GM18870 (cell line): ENCODE results near the gene SFXN3.

ENCODE experiments used
- ATAC-seq: cut with Tn5 transposase; IDR thresholded peaks from one replicate; pipeline ENCODE4 v1.9.1; 2021; ENCODE audit warnings: moderate library complexity; ENCODE audit not compliant: unreplicated experiment

Gene SFXN3, protein sequence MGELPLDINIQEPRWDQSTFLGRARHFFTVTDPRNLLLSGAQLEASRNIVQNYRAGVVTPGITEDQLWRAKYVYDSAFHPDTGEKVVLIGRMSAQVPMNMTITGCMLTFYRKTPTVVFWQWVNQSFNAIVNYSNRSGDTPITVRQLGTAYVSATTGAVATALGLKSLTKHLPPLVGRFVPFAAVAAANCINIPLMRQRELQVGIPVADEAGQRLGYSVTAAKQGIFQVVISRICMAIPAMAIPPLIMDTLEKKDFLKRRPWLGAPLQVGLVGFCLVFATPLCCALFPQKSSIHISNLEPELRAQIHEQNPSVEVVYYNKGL

DNA sequence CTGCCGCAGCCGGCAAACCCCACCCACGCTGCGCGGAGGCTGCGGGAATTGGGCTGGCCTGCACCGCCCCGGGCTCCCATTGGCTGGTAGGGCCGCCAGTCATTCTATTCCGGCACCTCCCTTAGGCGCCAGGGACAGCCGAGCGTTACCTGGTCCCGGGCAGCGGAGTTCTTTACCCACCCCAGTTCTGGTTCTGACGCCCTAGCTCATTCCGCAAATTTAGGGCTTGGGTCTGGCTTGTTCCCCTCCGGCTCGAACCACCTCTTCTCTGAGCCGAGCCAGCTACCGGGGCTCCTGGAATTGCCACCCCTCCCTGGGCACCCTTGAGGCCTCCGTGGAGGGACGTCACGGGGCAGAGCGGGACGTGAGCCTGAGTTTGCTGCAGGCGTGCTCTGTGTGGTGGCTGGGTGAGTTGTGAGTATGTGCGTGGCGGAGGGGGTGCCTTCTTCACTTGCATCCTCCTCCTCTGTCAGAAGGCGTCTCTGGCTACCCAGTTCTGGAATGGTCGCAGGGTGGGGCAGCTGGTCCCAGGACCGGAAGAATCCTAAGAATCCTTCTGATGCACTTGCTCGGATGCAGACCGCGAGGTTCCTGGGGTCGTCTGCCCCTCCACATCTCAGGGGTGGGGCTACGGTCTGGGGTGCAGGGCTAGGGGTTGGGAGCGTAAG, at the start of gene SFXN3, which contains the start of gene PDZD7:
Gene SFXN3, plus strand, starts transcription at position 107 of the 668 bp plus-strand sequence. CDS start 3,461 bp downstream, outside the sequence.
Gene PDZD7, minus strand, starts transcription at position 2 of the 668 bp plus-strand sequence. CDS start 910 bp downstream, outside the sequence.
- peak; percentile 64 for ATAC-seq

DNA sequence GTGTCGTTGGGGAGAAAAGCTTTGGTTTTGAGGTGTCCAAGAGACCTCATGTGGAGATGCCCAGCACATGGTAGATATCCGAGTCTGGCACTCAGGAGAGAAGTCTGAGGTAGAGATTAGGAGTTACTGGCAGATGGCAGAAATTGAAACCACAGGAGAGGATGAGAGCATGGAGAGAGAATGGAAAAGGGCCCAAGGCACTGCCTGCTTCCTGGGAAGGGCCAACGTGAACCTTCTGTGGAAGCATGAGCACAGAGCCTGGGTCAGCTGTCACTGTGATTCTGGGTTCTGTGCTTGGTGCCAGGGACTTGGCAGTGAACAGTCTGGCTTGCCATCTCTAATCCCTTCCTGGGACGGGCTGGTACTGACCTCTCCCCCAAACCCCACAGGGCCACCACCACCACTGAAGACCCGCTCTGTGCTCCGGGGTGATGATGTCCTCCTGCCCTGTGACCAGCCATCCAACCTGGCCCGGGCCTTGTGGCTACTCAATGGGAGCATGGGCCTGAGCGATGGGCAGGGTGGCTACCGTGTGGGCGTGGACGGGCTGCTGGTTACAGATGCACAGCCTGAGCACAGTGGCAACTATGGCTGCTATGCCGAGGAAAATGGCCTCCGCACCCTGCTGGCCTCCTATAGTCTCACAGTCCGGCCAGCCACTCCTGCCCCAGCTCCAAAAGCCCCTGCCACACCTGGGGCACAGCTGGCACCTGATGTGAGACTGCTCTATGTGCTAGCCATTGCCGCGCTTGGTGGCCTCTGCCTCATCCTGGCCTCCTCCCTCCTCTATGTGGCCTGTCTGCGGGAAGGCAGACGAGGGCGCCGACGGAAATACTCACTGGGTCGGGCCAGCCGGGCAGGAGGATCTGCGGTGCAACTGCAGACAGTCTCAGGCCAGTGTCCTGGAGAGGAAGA, 47.9 kb upstream of the SFXN3 start:
- ATAC-seq = no peak

DNA sequence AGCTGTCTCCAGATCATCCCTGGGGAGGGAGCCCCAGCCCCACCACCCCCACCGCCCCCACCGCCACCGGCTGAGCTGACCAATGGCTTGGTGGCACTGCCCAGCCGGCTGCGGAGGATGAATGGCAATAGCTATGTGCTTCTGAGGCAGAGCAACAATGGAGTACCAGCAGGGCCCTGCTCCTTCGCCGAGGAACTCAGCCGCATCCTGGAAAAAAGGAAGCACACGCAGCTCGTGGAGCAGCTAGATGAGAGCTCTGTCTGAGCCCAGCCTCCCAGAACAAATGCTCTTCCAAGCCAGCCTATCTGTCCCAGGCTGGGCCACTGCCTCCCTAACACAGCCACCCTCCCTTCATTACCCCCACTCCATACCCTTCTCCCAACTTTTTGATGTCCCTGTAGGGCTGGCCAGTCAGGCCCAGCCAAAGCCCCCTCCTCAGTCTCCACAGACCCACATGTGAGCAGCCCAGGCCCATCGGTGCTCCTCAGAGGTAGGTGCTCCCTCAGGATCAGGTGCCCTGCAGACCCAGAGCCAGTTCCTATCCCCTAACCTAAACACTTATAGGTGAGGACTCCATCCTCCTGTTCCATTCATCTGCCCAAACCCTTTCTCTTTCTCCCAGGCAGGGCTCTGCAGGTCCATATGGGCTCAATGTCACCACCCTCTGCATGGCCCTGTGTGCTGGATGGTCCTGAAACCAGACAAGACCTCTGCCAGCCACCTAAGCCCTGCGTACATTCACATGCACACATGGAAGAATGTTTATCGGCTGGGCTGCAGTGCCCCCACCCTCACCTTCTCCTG, 47.0 kb upstream of the SFXN3 start:
- ATAC-seq = no peak

DNA sequence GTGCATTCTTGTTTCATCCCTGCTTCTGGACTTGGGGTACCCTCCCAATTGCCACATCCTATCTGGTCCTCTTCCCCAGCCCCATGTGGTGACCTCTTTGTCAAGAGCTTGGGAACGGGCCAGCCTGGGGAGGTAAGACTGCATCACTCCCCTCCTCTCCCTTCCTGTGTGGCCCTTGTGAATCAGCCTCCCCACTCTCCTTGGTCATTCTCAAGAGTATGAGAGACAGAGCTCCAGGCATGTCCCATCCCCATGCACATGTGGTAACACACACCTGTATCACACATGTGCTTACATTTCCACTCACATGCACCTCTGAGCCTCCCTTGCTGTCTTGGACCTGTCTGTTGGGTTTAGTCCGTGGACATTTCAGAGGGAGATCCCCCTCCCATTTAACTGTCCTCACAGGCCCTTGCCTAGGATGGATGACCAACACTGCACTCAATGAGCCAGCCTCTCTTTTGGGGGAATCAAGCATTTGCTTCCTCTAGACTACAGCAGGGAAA, 46.3 kb upstream of the SFXN3 start:
- ATAC-seq = no peak

DNA sequence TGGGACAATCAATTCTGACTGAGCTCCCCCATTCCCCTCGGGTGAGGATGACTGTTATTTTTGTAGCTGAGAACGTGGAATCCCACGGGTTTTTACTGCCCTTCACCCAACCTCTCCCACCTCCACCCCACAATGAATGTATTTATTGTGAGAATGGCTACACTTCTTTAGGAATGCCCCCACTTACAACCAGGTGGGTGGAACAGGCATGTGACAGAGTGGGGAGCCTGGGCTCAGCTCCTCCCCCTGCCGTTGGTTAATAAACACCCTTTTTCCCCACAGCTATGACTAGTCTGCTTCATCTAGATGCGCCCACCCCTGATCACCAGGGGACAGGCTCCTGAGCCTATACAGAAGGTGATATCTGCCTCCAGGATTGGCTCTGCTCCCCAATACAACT, 45.7 kb upstream of the SFXN3 start:
- ATAC-seq = no peak

DNA sequence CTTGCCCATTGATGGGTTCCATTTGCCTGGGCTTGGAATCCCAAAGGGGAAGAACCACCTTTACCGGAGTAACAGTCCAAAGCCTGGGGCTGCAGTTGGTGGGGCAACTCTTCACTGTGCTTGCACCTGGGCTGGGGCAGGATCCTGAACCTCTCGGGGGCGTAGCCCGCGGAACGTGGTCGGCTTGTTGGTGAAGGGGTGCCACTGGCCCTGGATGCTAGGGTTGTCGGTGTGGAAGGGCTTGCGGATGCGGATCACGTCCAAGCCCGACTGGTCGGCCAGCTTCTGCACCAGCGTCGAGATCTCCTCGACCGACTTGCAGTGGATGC, 44.4 kb upstream of the SFXN3 start:
- ATAC-seq = no peak

DNA sequence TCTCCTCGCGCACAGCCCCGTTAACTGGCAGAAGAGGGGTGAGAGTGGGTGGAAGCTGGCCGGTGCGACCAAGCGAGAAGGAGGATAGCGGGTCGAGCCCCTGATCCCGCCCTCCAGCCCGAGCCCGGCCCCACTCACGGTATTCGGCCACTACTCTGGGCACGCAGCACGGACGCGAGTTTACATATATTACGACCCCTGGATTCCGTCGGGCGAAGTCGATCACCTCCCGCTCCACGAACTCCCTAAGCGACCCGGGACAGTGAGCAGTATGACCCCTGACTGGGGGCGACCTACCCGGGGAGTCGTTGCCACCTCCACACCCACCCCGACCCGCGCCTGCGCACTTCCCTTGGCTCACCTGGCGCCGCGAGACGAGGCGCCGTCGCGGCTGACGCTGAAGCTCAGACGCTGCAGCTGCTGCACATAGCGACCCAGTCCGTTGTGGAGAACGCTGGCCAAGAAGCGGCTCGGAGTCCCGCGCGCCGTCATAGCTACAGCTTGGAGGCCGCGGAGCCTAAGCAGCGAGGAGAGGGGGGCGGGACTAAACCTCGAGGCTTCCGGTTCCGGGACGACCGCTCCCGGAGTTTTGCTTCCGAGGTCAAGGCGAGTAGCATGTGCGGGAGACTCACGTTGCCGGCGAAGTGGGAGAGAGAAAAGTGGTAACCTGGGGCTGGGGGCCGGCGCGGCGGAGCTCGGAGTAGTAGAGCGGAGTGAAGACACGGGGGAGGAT, 43.9 kb upstream of the SFXN3 start, which contains the start of the genes MRPL43 and TWNK:
Gene MRPL43, minus strand, starts transcription at position 546 of the 733 bp plus-strand sequence. Its CDS starts 54 bp downstream, at position 492.
Gene TWNK, plus strand, starts transcription at position 592 of the 733 bp plus-strand sequence. CDS start 668 bp downstream, outside the sequence.
- peak; percentile 60 for ATAC-seq

DNA sequence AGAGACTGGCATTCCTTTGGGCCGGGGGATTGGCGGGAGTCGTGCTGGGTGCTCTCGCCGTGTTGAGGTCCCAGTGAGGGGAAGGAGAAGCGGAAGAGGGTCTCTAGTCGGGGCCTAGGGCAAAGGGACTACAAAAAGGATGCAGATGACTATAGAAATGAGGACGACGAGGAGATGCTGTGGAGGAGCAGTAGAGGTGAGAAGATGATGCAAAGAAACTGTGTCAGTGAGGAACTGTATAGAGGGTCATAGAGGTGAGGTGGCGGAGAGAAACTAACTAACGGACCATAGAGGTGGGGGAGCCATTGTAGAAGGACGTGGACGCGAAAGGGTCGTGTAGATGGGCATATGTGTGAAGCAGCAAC, 43.4 kb upstream of the SFXN3 start:
- no peak for ATAC-seq

DNA sequence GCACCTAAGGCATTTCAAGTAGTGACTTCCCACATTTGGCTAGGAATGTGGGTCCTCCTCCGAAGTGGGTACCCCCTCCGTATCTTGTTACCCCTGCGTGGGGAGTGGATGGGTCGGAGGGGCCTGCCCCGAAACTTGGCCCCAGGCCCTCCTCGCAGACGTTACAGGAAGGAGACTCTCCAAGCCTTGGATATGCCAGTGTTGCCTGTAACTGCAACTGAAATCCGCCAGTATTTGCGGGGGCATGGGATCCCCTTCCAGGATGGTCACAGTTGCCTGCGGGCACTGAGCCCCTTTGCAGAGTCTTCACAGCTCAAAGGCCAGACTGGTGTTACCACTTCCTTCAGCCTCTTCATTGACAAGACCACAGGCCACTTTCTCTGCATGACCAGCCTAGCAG, 42.9 kb upstream of the SFXN3 start:
- ATAC-seq = no peak

DNA sequence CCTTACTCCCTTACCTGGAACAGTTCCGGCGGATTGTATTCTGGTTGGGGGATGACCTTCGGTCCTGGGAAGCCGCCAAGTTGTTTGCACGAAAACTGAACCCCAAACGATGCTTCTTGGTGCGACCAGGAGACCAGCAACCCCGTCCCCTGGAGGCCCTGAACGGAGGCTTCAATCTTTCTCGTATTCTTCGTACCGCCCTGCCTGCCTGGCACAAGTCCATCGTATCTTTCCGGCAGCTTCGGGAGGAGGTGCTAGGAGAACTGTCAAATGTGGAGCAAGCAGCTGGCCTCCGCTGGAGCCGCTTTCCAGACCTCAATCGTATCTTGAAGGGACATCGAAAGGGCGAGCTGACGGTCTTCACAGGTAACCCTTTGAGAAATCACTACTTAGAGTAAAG, 41.9 kb upstream of the SFXN3 start:
- ATAC-seq = no peak

DNA sequence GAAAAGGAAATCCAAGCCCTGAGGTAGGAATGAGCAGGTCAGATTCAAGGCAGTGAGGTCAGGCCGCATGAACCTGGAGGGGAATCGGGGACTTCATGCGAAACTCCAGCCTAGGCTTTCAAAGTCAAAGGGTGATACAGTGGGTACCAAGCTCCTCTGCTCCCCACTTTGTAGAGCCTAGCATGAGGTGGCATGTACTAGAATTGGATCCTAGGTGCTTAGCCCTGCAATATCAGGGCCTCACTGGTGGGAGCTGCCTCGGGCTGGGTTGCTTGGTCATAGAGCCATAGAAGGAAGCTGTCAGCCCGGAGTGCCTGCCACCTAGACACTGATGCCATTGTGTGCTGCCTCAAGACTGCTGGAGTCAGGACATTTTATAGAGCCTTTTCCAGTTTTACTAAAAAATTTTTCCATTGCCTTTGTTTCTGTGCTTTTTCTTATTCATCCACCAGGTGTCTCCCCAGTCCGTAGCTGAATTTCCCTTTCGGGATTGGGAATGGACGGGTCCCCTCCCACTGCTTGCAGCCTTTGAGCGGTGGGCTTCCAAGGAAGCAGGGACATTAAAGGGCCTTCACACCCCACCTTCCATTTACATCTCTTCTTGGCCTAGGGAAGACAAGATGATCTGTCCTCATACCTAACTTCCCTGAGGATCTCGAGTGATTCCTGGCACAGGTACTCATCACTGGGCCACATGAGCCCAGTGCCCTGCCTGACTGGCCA, 36.9 kb upstream of the SFXN3 start:
- ATAC-seq = no peak

DNA sequence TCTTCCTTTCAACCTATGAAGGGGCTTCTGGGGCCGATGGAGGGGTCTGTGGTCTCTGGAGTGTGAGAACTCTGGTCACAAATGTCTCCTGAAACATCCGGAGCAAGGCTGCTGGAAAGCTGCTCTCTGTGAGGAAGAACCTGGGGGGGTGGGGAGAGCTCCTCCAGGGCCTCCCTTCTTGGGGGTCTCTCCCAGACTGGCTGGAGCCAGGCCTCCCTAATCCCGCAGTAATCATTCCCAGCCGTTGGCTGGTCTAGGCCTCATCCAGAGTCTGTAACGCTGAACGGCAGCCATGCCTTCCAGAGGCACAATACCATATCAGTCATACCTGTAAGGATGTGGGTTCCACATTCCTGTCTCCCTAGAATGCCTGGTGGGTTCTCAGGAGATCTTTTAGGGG, 35.9 kb upstream of the SFXN3 start:
- no peak for ATAC-seq

DNA sequence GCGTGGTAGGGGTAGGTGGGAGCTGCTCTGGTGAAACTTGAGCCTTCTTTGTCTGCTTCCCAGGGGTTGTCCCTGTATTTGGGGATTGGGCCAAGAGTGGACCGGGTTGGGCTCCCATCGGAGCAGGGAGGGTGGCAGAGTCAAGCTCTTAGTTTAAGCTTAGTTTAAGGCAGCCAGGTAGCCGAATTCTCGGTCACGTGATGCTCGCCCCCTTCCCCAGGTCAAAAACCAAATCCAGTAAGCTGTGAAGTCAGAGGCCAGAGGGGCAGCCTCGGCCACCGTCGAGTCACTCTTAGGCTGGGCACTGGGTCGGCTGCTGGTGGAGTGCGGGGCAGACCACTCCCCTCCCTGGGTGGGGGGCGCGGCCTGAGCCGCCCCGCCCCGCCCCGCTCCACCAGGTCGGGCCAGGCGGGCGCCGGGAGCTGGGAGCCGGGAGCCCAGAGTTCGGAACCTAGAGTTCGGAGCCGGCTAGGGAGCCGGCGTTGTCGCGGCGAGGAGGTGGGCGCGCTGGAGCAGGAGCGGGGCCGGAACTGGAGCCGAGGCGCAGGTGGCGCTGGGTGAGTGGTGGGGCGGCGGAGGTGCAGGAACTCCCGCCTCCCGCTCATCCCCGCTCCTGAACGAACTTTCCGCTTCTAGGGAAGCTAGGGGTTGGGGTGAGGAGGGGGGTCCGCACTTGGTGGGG, 34.2 kb upstream of the SFXN3 start:
- ATAC-seq = no peak

DNA sequence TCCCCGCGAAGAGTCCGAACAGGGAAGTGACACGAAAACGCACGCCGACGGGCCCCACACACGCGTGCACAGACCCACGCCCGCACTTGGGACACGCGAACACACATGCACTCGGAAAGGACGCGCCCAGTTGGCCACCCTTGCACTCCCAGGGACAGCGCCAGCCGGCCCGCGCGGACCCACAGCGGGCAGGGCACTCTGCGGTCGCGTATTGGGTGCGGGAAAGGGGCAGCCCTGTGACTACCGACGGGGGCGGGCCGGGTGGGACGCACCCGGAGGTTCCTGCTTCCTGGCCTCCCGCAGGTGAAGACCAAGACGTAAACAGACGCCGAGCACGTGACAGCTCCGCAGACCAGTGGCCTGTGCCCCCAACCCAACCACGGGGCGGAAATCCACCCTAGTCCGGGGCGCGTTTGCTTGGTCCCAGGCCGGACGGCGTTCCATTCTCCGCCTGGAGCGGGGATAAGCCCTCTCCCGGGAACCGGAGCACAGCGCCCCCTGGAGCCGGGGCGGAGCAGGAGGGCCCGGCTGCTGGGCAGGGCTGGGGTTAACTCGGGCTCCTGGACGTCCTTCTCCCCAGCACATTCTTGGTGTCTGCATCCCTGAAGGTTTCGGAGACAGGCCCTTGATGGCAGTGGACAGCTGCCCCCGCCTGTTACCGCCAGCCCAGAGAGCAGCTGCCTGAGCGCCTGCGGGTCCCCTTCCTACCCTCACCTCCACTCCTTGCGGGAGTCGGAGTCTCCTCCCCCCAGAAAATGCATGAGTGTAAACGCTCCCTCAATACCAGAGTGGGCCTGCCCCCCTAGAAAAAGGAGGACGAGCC, 33.5 kb upstream of the SFXN3 start:
- no peak for ATAC-seq

DNA sequence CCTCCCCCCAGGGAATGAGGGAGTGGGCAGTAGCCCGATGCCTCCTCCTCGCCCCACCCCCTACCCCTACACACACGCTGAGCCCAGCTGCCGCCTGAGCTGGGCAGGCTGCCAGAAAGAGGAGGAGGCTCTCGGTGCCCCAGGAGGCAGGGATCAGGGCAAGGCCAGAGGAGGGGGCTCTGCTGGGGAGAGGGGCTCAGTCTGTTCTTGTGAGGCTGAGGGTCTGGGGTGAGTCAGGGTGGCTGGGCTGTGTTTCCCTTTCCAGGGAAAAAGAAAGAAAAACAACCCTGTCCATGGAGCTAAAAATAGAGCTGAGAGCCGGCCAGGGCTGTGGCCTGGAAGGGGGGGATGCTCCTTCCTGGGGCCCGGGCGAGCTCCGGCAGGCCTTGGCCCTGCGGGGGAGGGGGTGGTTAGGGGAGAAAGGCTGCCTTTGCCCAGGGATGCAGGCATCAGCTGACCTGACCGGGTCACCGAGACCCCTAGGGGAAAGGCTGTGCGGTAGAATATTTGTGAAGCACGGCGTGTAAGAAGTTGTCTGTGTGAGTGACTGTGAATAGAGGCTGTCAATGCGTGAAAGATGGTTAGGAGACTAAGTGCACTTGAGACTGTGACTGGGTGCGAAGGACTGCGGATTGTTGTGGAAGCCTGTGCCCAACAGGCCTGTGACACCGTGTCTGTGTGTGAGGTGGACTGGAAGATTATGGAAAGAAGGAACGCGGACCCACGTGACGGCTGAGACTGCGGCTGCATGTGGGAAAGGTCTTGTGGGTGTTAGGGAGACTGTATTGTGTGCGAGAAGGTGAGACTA, 32.6 kb upstream of the SFXN3 start:
- no peak for ATAC-seq

DNA sequence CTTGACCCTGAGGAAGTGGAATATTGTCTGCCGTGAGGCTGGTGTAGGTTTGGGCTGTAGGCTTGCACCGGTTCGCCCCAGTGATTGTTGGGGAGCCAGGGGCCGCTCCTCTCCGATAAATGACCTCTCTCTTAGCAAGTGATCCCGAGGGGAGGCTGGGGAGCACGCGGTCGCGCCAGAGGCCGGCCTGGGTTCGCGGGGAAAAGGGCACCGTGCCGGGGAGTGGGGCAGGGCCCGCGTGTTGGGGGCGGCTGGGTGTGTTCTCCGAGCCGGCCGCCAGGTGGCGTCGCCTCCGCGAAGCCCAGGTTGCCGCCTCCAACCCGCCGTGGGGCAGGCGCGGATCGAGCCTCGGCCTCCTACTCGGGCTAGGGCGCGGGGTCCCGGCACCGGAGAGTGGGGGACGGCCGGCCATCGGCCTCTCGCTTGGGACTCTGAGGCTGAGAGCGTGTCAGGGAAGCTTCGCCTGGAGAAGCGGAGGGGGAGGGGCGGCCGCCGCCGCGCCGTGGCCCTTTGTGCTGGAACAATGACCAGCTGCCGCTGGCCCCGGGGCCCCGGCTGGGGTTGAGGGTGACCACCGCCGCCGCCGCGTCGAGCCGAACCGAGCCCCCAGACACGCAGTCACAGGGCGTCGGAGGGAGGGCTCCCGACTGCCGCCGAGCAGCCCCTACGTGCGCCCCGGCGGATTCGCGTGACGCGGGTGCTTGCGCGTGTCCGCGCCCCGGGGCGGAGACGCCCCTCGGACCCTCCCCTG, 31.9 kb upstream of the SFXN3 start:
- ATAC-seq = no peak
